ENCODE data around the gene KLHDC9. TPM values are rescaled to one million over a fixed set of nuclear protein-coding genes. Genes with fewer than 3 reads are reported as not detected.
"Not testable (repeated sequence)": the region's sequence is repeated elsewhere in the genome, so short reads cannot be mapped to it uniquely, and the experiment has no call there.

Gene KLHDC9, protein sequence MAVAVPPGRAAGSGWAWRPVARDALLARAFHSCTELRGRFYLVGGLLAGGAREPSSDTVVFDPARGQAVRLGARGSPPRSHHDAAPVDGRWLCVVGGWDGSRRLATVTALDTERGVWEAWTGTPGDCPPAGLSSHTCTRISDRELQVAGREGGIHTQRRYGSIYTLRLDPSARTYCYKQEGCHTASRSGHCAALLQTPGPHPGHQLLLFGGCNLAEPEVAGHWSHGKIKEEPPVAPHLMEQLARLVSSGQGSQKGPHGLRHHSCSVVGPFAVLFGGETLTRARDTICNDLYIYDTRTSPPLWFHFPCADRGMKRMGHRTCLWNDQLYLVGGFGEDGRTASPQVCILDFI
- total RNA-seq, result not detected in 2 replicates

DNA sequence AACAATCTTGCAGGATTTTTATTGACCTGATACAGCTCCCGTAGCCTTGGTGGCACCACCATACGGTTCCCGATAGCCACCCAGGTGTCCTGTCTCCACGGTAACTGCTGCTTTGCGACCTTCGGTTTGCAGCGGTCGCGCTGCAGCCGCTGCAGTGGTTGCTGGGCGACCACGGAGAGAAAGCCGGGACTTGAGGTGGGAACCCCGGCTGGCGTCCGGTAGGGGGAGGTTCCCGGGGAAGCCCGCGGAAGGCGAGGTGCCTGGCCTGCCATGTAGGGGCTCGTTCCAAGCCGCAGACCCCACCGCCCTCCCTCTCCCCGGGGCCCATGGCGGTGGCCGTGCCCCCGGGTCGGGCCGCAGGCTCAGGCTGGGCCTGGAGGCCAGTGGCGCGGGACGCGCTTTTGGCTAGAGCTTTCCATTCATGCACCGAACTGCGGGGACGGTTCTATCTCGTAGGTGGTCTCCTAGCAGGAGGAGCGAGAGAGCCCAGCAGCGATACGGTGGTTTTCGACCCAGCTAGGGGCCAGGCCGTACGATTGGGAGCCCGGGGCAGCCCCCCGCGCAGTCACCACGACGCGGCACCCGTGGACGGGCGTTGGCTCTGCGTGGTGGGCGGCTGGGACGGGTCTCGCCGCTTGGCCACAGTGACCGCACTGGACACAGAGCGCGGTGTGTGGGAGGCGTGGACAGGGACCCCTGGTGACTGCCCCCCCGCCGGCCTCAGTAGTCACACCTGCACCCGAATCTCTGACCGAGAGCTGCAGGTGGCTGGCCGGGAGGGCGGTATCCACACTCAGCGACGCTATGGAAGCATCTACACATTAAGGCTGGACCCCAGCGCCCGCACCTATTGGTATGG lies at the start of gene KLHDC9:
KLHDC9 (plus strand) TSS at position 152 of the 859 bp plus-strand sequence; CDS start at position 327, 175 bp downstream.
- intact Hi-C loops (cut with micrococcal nuclease), result loop anchor here (1.0 to 5.0 kb wide), 2 partner anchors 20 to 261 kb away; partner anchors contain the start of genes NIT1 and PFDN2

GRCh38 chr1:161048949-161049722 lies 49.0 kb upstream of the KLHDC9 start:
- intact Hi-C loops (cut with micrococcal nuclease), result loop anchor here (5.0 to 10.0 kb wide), 4 partner anchors 178 to 787 kb away; partner anchors contain the start of genes COPA, DCAF8, MPZ and NCSTN

DNA sequence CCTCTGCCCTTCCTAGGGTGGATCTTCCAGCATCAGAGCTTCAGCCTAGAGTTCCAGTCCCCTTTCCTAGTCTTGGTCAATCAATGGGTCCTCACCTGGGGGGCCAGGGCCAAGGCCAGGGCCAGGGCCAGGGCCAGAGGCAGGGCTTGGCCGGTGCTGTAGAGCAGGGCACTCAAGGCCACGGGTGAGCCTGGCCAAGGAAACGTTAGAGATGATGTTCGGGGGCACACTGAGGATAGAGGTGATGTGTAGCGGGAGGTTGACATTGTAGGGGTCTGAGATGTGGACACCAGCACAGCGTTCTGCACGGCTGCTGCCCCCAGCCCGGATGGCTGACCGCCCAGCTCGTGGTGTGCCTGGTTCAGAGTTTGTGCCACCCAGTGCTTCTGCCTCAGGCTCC lies 46.9 kb upstream of the KLHDC9 start:
- intact Hi-C loops (cut with micrococcal nuclease), result no loop called here

DNA sequence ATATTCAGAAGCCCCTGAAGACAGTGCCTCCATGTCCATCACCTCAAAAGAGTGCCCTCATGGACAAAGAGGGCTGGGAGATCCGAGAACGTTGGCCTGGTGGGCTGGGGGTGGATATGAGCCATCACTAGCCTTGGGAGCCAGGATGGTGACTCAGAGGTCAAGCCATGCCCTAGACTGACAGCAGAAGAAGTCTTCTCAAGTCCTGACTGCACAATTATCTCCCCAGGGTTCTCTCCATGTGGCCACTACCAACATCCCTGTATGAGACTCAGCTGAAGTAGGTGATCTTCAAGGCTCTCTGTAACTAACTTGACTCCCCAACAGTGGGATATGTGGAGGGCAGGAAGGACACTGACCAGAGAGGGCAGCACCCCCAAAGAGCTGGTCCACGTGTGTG lies 45.3 kb upstream of the KLHDC9 start:
- intact Hi-C loops (cut with micrococcal nuclease), result no loop called here

GRCh38 chr1:161054232-161054631 lies 43.9 kb upstream of the KLHDC9 start:
- intact Hi-C loops (cut with micrococcal nuclease), result no loop called here

DNA sequence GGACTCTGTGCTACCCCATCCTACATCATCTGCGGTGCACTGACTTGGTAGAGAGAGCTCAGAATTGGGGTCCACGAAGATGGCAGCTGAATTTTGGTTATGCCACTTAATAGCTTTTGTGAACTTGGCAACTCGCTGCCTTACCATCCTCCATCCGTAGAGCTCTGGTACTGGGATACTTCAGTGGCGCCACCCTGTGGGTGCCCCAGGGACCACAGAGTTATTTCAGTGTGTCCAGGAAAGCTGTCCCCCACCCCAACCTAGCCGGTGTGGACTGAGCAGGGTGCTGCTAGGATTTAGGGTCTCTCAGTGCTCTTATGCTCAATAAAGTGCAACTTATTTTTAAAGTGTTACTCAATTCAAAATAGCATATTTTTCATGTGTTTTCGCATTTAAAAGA lies 43.4 kb upstream of the KLHDC9 start:
- intact Hi-C loops (cut with micrococcal nuclease), result no loop called here

DNA sequence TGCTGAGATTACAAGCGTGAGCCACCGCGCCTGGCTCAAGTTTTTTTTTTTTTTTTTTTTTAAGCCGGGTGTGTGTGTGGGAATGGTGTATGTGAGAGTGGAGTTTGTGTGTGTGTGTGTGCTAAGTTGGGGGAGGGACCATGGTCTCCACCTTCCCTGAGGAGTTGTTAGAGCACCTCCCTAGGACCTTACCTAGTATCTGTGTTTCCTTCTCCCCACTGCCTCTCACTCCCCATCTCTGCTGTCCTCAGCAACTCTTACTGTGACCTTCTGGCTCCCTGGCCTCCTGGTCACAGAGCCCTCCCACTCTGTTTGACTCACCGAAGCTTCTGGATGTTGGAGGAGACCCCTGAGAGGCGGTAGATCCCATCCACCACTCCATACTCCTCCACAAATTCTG lies 38.9 kb upstream of the KLHDC9 start:
- intact Hi-C loops (cut with micrococcal nuclease), result no loop called here

DNA sequence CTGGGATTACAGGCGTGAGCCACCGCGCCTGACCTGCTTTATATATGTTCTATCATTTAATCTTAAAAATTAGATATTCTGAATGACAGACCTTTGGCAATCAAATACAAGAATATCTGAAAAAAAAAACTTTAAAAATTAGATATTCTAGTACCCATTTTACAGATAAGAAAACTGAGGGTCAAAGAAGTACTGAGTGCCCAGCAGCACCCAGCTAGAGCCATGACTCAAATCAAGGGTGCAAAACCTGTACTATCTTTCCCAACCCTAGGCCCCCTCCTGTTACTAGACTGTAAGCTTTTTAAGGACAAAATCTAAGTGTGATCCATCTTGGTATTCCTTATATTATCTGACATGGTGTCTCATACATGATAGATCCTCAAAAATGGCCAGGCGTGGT lies 36.7 kb upstream of the KLHDC9 start:
- intact Hi-C loops (cut with micrococcal nuclease), result no loop called here

DNA sequence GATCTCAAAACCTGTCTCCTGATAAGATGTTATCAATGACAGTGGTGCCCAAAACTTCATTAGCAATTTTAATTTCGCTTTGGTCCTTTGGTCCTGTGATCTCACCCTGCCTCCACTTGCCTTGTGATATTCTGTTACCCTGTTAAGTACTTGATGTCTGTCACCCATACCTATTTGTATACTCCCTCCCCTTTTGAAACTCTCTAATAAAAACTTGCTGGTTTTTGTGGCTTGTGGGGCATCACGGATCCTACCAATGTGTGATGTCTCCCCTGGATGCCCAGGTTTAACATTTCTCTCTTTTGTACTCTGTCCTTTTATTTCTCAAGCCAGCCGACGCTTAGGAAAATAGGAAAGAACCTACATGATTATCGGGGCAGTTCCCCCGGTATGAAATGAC lies 34.2 kb upstream of the KLHDC9 start:
- intact Hi-C loops (cut with micrococcal nuclease), result not testable (repeated sequence)

DNA sequence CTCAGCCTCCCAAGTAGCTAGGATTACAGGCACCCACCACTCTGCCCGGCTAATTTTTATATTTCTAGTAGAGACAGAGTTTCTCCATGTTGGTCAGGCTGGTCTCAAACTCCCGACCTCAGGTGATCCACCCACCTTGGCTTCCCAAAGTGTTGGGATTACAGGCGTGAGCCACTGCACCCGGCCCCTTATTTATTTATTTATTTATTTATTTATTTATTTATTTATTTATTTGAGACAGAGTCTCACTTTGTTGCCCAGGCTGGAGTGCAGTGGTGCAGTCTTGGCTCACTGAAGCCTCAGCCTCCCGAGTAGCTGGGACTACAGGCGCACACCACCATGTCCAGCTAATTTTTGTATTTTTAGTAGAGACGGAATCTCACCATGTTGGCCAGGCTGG lies 32.5 kb upstream of the KLHDC9 start:
- intact Hi-C loops (cut with micrococcal nuclease), result loop anchor here (5.0 kb wide), 1 partner anchor 327 kb away; no protein-coding TSS in a partner anchor

GRCh38 chr1:161066694-161067093 lies 31.5 kb upstream of the KLHDC9 start:
- intact Hi-C loops (cut with micrococcal nuclease), result loop anchor here (5.0 kb wide), 1 partner anchor 326 kb away; no protein-coding TSS in a partner anchor

GRCh38 chr1:161068306-161069234 lies 29.6 kb upstream of the KLHDC9 start:
- intact Hi-C loops (cut with micrococcal nuclease), result loop anchor here (1.0 to 5.0 kb wide), 8 partner anchors 23 to 324 kb away; partner anchors contain the start of genes F11R, UFC1 and USF1

GRCh38 chr1:161069241-161069640 lies 28.9 kb upstream of the KLHDC9 start:
- intact Hi-C loops (cut with micrococcal nuclease), result loop anchor here (2.0 to 5.0 kb wide), 2 partner anchors 72 to 323 kb away; no protein-coding TSS in a partner anchor

DNA sequence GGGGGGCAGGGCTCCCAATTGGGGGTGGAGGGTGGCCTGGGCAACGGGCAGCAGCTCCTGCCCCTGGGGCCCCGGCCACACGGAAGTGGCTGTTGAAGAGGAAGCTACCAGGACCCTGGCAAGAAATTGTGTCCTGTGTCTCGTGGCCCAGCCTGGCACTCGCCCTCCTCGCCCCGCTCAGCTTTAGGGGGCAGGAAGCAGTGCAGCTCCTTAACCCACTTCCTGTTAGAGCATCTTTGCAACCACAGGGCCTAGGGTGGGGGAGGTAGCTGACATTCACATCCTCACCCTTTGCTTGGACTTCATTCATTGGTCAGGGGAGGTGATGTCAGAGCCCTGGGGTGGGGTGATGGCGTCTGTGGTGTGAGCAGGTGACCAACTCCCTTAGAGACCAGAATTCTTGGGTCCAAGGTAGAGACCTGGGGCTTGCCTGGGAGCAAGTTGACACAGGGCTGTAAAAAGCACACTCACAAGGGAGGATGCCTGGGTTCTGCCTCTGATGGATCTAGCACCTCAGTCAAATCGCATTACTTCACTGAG lies 28.4 kb upstream of the KLHDC9 start, which contains the start of gene ARHGAP30:
ARHGAP30 (minus strand) TSS at position 161 of the 540 bp plus-strand sequence. CDS start 267 bp downstream, outside the sequence.
- intact Hi-C loops (cut with micrococcal nuclease), result loop anchor here (1.0 to 5.0 kb wide), 4 partner anchors 28 to 322 kb away; partner anchors contain the start of gene DEDD

DNA sequence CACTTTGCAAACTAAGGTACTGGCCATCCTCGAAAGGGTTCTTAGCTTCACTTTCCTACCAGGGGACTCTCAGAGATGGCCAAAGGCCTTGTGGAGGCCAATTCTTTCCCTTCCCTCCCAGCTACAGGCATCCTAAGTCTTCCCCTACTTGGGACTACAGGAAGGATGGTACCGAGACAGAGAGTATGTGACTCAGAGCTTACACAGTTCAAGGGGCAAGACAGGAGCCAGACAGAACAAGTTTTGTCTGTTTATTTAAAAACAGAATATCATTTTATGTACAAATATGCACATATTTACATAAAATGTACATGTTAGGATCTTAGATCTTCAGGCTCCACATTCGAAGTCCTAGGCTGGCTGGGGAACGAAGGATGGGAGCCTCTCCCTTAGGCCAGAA lies 27.4 kb upstream of the KLHDC9 start:
- intact Hi-C loops (cut with micrococcal nuclease), result loop anchor here (1.0 kb wide), 2 partner anchors 27 to 62 kb away; partner anchors contain the start of gene DEDD

DNA sequence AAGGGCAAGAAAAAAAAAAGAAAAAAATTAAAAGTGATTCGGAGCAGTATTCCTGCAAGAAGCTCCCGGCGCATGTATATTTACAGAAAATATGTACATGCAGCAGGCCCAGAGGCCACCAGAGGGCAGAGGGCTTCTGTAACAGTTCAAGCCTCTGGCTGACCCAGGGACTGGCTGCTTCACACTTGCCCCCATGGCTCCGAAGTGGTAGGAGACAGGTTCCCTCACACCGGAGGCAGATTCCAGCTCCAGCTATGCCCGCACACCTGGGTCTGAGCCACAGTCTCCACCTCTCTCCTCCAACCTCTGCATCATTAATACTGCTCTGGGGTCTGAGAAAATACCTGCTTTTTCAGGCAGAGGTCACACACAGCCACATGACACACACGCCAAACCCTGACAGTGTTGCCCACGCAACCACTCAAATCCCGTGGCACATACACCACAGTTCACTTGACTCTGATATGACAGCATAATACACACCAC lies 26.2 kb upstream of the KLHDC9 start:
- intact Hi-C loops (cut with micrococcal nuclease), result no loop called here

- intact Hi-C loops (cut with micrococcal nuclease), result no loop called here
These were observed 25.3 kb upstream of the KLHDC9 start for GRCh38 chr1:161072751-161073449.

GRCh38 chr1:161073474-161074121 lies 24.6 kb upstream of the KLHDC9 start:
- intact Hi-C loops (cut with micrococcal nuclease), result no loop called here

Data from T-helper 1 cell treated with Interleukin-12 subunit alpha and Interleukin-12 subunit beta and Interleukin-4 antibody, amounts not matched to agents 30 ng/mL and 1 ng/mL, for 36 hours (primary cell).